ENCODE data around the gene IGSF8.

The IGSF8 gene

GRCh38 chr1:160103658-160104408 is 5.4 kb upstream of the IGSF8 start:
- DNase-seq: no peak

- no peak for DNase-seq
These were observed 3.5 kb upstream of the IGSF8 start for GRCh38 chr1:160101717-160102522.

DNA sequence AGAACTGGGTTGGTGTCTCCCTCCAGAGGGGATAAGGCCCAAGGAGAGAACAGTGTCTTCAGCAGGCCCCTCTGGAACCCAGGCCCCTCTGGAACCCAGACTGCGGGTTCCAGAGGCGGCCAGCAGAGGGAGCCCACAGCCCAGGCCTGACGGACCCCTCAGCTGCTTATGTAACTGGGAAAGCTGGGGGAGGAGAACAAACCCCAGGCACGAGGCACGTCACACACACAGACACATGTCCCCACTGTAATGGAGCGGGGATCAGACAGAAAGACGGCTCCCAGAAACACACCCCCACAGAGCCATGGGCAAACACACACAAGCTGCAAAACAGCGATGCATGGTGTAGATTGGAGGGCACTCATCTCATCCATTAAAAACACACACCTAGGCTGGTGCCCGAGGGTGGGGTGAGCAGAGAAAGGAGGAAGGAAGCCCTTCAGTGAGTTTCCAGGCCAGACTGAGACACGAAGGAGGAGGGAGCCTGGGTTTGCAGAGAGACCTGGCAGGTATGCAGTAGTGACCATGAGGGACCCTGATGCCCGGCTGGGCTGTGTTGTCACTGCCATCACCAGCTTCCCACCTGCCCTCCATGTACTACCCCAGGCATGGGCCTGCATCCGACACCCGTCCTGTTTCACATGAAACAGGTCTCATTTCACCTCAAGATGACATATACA is 2.8 kb upstream of the IGSF8 start:
- peak; percentile 80 for DNase-seq

- no peak for DNase-seq
These were observed 1.4 kb upstream of the IGSF8 start for GRCh38 chr1:160099716-160100375.

DNA sequence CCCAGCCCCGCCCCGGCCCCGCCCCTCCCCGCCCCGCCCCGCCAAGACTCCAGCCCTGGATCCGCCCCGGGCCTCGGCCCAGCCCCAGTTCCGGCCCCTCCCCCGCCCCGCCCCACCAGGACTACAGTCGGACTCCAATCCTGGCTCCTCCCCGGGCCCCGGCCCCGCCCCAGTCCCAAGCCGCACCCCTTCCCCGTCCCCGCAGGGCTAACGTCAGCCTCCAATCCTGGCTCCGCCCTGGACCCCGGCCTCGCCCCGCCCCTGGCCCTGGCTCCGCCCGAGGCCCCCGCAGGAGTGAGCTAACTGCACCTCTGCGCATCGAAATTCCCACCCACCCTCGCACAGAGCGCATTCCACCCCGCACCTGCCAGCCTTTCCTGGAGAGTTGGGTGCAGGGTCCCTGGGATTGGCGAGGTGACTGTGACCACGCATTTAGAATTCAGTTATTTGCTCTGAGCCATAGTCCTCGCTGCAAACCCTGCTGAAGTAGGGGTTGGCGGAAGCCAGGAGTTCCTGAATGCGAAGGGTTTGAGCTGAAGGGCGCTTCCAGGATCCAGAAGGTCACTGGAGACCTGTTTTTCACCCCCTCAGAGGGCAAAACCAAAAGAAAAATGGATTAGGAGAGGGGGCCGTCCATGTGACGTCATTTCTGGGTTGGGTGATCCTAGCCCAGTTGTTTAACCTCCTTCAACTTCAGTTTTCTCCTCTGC is 588 bp upstream of the IGSF8 start:
- peak; percentile 92 for DNase-seq

DNA sequence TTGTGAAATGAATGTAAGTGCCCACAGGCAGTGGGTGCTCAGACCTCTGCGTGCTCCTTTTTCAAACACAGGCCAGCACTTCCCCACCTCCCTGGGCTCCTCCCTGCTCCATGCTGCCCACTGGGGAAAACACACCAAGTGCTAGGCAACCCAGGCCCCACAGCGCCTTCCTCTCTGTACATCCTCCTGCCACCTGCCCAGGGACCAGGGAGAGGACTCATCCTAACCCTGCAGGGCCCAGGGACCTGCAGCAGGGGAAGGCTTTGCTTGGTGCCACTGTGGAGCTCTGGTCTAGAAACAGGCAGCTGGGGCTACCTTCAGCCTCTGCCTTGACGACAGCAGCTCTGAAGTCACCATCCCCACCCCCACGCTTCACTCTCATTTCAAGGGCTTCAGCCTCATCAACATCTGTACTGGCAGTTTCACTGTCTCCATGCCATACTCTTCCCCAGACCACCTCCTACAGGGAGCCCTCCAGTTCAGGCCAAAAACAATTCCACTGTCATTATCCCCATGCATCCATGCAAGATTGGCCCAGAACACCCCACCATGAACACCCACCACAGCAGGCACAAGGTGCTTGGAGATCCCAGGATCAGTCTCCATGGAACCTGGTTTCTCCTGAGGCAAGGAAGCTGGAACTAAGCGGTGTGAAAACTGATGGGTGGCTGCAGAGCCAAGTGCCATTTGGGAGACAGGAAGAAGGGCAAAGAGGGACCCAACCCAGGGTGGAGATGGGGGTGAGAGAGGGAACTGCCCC is 1.1 kb downstream of the IGSF8 start:
- DNase-seq: no peak

DNA sequence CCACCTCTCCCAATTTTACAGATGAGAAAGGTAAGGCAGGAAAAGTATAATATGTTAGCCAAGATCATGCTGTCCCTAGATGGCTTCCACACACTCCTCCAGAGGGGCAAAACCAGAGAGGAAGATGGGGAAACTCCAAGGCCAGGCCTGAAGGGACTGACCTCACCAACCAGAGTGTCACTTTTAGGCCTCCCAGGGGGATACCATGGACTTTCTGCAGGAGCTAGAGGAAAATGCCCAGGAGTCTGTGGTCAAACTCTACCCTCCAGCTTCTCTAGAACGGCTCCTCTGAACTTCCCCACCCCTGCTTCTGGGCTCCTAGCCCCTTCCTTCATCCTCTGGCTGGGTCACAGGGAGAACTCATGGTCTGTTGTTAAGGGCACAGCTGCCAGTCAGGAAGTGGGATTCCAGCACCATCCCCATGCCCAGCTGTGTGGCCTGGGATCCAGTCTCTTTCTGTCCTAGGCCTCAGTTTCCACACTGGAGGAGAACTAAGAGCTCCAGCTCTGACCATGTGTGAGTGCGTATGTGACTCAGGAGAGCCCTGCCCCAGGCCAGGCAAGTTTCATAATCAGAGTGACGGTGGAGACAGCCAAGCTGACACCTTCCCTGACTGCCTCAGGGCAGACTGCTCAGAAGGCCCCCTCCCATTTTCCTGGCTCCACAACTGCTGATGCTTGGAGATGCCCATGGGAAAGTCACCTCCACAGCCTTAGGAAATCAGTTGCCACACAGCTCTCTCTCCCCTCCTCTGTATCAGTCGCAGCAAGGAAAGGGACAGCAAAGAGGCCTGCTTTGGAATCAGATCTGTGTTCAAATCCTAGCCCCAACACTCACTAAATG is 1.9 kb downstream of the IGSF8 start:
- no peak for DNase-seq

DNA sequence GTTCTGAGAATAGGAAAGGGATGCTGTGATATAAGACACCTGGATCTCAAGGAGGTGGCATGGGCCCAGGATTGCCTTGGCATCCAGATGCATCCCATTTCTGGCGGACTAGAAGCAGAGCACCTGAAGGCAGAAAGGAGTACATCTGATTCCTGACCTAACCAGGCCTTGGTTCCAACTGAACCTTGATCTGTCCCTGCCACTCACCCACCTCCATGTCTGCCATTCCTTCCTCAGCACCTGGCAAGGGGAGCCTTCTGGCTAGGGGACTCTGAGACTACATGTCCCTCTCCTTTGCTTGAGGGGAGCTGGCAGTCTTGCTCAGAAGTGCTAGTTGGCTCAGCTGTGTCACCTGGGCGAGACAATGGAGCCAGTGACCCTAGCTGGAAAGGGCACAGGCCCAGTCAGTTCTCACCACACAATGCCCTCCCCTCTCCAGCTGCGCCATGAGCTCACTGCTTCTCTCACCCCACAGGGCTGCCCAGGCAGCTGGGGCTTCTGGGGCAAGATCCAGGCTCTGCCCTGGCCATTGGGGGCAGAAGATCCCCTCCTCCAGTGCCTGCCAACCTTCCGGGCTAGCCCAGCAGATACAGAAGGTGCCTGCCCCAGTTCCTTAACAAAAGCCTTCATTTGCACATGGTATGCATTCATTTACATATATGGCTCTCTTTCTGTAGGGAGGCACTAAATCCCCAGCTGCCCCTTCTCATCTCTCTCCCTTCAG is 2.9 kb downstream of the IGSF8 start:
- no peak for DNase-seq

- no peak for DNase-seq
These were observed 3.6 kb downstream of the IGSF8 start for GRCh38 chr1:160094806-160095205.

DNA sequence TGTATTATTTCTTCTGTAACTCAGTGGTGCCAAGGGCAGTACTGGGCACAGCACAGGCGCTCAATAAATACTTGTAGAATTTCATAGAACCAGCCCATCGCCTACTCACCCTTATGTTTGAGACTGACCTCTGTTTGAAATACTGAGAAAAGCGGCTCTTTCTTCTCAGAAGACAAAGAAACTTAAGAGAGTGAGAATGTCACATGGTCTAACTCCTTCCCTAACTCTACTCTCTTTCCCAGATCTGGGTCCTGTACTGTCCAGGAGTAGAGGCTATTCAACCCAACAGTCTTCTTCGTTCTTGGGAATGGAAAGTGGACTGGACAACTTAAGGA is 4.2 kb downstream of the IGSF8 start:
- DNase-seq: no peak

GRCh38 chr1:160093624-160094290 is 4.7 kb downstream of the IGSF8 start:
- DNase-seq: no peak

- DNase-seq: no peak
These were observed 5.4 kb downstream of the IGSF8 start for GRCh38 chr1:160093069-160093395.

- no peak for DNase-seq
These were observed 5.9 kb downstream of the IGSF8 start for GRCh38 chr1:160092366-160093068.

DNA sequence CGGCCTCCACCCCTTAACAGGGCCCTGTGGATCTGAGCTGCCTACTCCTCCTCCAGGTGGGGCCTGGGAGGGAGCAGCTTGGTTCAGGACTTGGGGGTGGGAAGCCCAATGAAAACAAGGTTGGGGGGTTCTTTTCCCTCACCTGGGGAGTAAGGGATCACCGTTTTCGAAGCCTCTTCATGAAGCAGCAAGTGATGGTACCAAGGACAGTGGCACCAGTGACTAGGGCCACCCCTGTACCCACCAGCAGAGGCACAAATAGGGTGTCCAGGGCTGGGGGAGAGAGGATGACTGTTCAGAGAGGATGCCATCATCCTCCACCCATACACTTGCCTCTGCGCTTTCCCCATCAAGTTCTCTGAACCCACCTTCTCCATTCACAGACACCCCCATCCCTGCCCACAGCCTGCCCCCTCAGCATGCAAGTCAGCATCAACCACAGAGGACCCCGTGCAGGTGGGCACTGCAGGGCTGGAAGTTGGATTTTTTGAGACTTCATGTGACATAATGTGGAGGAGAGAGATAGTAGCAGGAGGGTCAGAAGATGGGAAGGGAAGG is 6.7 kb downstream of the IGSF8 start:
- DNase-seq: no peak

- DNase-seq: no peak
These were observed 7.7 kb downstream of the IGSF8 start for GRCh38 chr1:160090760-160091159.

DNA sequence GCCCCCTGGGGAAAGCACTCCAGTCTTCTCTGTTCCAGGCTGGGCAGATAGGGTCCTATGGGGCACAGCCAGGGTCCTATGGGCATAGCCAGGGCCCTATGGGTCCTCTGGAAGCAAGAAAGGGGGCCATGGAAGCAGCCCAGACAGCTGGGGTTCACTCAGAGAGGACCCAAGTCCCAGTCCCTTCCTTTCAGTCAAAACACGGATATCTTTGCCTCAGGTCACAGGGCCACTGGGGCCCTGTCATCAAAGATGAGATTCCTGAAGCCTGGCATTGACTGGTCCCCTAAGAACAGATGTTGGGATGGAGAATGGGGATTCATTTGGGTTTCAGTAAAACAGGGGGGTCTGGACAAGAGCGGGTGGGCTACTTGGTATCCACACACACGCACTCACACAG is 8.5 kb downstream of the IGSF8 start:
- no peak for DNase-seq

DNA sequence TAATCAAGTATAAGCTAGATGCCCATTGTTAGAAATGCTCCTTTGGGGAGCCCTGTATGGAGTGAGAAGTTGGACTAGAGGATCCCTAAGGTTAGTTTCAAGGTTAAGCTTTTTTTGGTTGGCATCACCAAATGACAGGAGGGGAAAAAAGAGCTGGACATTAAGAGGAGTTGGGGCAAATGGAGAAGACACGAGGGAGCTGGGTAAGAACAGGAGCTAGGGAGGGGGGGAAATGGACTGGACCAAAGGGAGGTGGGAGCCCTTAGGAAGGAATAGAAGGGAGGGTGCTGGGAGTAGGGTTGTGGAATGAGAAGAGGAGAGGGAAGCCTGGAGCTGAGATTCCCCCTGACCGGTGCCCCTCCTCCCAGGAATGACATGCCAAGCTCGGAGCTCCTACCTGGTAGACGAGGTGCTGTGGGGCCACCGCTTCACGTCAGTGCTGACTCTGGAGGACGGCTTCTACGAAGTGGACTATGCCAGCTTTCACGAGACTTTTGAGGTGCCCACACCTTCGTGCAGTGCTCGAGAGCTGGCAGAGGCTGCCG is 11.2 kb downstream of the IGSF8 start:
- no peak for DNase-seq

DNA sequence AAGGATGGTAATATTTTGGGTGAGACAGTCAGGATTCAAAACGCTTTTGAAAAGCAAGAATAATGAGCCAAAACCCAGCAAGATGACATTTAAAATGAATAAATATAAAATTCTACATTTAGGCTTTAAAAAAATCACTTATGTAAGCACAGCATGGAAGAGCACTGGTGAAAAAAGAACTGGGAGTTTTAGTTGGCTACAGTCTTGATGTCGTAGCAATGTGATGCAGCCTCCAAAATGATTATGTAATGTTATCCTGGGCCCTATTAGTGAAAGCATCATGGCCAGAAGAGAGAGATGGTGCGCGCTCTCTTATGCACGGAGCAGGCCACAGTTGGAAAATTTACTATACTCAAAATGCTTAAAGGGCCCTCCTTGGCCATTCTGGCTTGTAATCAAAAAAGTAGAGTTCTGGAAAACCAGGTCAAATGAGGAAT is 11.9 kb downstream of the IGSF8 start:
- DNase-seq: no peak
